Neural cell (in vitro differentiated cells): ENCODE data around the gene PRKAA2.

Experiments
- CTCF ChIP-seq: fragments of 450-650 bp; IDR thresholded peaks from 2 replicates; pipeline ENCODE4 v1.5.1; 2014; ENCODE audit warnings: antibody characterized with exemption, mild to moderate bottlenecking, moderate library complexity; ENCODE audit not compliant: poor library complexity, severe bottlenecking
- EZH2 ChIP-seq: fragments of 200-600, 300-800 bp; shearing (Covaris generic), sonication (generic); IDR thresholded peaks from 2 replicates; pipeline ENCODE4 v1.6.1; 2014; ENCODE audit warnings: antibody characterized with exemption, low read length, borderline replicate concordance, mild to moderate bottlenecking; ENCODE audit not compliant: insufficient read depth, poor library complexity, severe bottlenecking
- POLR2AphosphoS5 ChIP-seq: IDR thresholded peaks from 2 replicates; pipeline ENCODE4 v1.6.1; 2012
- REST ChIP-seq: IDR thresholded peaks from 2 replicates; pipeline ENCODE4 v1.6.1; 2012; ENCODE audit warnings: borderline replicate concordance
- TAF1 ChIP-seq: IDR thresholded peaks from 2 replicates; pipeline ENCODE4 v1.6.1; 2012; ENCODE audit warnings: low read depth

DNA sequence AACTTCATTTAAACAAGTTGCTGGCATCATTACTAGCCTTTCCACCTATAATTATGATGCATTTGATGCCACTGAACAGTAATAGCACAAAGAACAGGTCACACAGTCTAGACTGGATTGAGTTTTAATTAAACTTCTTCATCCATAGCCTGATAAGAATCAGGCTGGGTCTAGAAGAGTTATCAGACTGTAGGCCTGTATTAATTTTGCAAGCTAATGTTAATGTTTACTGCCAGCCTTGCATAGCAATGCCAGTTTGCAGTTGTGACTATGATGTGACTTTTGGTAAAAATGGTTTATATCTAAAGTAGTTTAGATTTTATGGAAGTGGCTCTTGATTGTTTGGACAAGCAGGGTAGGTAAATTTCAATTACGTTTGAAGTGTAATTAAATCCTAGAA, 68.0 kb downstream of the PRKAA2 start:
- TF ChIP-seq REST: no peak
- no peak for TF ChIP-seq EZH2
- TF ChIP-seq POLR2AphosphoS5: no peak
- no peak for TF ChIP-seq CTCF
- TF ChIP-seq TAF1: no peak
